GM20431 (cell line): ENCODE measurements around the gene GBGT1.

Experiments used
- in situ Hi-C: fragments of 300-500 bp; cut with MseI, MboI; formaldehyde crosslinking; loops from one replicate; pipeline ENCODE4 v1.15.0; 2020; ENCODE audit warnings: low sequenced_read_pairs; ENCODE audit not compliant: unreplicated experiment

Gene GBGT1

DNA sequence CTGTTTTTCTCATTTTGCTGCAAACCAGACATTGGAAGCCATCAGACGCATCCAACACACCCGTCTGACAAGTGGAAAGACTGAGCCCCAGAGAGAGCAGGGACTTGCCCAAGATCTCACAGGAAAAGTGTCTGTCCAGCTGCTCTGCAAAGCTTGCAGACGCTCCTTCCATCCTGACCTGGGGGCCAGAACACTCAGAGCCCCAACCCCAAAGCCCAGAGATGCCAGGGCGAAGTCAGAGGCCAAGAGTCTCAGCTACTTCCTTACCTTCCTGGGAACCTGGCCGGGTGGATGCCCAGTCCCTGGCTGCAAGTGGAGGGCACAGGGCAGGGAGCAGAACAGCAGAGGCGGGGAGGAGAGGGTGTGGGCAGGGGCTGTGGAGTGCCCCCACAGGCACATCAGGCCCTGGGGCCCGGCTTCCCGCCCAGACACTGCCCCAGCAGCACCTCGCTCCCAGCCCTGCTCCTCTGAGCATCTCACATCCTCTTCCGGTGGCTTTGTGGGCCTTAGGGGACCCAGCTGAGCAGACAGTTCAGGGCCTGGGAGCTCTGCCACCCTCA is 32.9 kb downstream of the GBGT1 start:
- in situ Hi-C loops, result no loop called here

DNA sequence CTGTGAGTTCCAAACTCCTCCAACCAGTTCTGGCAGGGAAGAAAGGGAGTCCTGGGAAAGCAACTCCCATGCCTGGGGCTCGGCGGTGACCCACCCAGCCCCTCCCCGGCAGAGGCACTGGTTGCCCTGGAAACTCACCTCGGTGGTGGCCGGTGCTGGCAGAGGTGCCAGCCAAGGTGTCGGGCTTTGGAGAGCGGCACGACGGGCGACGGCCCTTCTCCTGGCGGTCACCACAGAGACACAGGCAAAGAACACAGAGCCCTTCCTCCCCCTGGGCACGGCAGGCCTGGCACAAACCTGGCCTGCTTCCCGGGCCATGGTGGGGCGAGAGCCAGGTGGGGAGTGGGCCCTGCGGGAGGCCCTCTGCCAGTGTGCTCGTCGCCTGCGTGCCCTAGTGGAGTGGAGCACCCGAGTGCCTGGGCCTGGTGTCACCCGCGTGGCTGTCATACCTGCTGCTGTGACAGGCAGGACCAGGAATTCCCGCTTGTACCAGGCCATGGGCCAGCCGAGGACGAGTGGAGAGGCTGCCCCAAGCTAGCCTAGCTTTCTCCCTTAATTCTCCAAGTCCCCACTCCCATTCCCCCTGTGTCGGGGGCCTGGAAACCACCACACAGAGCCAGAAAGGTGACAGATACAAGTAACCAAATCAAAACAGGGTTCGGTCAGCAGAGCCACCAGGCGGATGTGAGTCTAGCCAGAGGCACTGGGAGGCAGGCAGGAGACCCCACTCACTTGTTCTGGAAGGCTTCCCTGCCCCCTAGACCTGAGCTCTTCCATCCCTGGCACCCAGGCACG is 34.5 kb downstream of the GBGT1 start:
- in situ Hi-C loops, result no loop called here

DNA sequence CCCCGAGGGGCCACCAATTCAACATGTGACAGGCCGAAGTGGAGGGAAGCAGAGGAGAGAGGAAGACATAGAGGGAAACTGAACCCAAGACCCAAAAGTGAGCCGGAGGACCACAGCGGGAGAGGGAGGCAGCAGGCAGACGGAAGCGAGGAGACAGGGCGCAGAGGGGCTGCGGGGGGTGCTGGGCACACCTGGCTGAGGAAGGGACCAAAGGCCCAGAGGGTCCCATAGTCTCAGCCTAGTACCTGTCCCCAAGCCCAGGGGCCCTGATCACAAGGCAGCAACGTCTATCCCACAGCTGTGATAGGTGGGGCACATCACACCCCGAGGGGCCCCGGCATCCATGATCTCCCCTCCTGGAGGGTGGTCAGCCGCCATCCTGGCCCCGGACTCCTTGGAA is 35.6 kb downstream of the GBGT1 start:
- in situ Hi-C loops, result no loop called here

DNA sequence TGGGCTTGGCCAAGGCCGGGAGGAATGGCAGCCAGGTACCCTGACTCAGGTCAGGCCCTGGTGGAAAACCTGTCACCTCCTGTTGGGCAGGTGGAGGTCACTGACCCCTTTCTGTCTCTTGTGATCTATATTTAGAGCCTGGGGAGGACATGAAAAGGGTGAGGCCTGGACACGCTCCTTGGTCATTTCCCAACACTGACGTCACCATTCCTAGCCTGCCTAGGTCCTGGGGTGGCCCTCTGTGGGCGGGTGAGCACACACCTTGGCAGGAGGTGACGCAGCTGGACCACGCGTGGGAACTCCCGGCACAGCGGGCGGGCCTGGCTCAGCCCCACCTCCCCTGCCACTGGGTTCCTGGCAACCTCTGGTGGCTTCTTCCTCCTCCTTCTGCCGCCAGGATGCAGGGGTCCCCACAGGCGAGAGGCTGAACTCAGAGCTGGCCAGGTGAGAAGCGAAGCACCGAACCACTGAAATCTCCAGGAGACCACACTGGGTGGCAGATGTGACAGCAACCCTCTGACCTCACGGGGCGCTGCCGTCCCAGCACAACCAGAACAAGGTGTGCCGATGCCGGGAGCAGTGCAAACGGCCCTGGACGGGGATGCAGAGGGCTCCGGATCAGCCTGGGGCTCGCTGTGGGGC is 36.3 kb downstream of the GBGT1 start:
- in situ Hi-C loops, result no loop called here

DNA sequence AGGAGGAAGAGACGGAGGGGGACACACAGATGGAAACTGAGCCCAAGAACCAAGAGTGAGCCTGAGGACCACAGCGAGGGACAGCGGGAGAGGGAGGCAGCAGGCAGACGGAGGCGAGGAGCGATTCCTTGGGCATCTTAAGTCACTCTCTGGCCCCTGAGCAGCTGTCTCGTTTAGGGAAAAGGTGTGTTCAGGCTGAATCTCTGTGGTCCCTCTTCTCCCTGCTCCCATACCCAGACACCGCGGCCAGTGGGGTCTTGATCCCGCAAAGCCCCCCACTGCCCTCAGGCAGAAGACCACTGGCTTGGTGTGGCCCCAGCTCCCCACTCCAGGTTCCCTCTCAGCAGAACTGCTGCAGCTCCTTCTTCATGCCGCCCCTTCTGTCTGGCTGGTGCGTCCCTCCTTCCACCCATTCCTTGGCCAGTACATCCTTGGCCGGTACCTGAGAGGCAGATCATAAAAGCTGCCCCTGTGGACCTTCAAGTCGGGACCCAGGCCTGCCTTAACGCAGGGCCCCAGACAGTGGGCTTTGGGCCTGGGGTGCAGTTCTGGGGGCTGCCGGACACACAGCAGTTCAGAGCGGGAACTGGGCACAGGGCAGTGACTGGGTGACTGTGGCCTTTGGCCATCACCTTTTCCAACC is 36.9 kb downstream of the GBGT1 start:
- in situ Hi-C loops, result no loop called here

DNA sequence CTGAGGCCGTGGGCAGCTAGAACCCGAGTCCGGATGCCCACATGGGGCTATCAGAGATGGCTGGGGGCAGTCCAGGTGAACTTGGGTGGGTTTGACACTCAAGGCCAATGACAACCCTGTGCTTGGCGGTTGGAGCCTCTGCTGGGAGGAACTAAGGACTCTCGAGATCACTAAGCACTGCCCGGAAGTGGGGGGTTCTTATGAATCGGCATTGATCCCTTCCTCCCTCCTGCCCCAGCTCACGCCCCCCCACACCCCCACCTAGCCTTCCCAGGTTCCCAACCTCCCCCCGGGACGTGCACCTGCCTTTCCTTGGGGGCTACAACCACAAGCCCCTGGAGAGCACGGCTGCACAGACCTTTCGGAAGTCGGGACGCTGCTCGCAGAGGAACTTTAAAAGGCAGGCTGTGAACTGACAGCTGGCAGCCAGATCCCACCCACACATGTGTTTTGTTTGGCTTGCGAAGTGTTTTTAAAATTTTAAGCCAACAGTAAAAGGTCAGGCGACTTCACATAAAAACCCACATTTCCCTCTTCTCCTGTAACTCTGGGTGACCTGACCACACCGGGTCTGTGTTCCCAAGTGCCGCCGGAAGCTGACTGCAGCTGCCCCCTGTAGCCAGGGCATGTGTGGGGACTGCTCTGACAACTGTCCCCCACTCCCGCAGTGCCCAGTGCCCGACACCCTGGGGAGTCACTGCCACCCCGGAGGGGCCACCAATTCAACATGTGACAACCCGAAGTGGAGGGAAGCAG is 37.6 kb downstream of the GBGT1 start:
- in situ Hi-C loops, result no loop called here

DNA sequence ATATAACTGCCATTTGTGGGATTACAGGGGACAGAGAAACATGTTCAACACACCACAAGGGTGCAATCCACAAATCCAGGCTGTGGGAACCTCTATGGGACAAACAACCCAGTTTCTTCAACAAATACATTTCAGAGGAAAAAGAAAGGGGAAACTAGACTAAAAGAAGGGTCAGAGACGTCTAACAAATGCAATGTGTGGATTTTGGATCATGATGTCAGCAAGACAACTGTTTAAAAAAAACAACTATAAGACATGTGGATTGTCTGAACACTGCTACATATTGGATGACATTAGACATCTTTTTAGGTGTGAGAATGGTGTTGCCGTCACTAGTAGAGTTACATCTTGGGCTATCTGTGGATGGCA is 38.8 kb downstream of the GBGT1 start:
- in situ Hi-C loops, result no loop called here

DNA sequence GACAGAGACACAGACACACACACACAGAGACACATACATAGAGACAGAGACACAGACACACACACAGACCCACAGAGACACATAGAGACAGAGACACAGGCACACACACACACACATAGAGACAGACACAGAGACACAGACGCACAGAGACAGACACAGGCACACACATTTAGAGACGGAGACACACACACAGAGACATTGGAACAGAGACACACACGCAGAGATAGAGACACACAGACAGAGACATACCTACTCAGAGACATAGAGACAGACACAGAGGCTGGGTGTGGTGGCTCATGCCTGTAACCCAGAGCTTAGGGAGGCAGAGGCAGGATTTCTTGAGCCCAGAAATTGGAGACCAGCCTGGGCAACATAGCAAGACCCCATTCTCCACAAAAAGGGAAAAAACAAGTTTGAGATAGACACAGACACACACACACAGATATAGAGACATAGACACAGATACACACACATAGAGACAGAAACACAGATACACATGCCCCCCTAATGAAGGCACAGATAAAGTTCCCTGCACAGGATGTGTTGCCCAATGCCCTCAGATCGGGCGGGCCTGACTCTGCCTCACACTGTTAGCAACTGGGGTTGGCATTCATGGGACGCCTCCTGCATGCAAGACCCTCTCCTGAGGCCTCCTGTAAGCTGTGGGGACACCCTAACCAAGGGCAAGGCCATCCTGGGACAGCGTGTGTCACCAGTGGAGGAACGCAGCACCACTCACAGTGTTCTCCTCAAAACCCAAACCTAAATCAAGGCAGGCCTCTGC is 39.4 kb downstream of the GBGT1 start:
- in situ Hi-C loops, result no loop called here

DNA sequence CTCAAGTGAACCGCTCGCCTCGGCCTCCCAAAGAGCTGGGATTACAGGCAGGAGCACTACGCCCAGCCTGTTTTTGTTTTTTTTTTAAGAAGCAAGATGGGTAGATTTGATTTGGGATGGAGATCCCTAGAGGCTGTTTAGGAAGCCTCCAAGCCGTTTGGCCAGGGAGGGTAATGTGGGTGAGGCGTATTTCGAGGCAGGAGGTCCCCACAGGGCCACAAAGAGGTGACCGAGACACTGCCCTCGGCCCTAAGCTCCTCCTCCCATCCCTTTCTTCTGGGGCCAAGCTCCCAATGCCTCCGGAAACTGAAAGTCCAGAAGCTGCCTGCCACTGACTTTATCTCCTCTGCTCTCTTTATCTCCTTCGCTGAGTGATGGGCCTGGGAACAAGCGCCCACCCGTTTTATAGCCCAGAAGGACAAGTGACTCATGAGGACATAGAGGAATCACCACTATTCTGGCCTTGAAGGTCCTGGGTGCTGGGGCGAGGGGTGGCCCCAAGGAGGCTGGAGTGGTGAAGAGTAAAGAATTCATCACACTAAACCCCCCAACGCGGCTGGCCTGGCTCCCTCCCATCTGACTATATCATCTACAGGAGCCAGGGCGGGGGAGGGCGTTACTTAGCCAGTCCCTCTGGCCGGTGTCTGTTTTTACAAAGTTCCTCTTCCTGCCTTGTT is 40.6 kb downstream of the GBGT1 start:
- in situ Hi-C loops, result no loop called here

DNA sequence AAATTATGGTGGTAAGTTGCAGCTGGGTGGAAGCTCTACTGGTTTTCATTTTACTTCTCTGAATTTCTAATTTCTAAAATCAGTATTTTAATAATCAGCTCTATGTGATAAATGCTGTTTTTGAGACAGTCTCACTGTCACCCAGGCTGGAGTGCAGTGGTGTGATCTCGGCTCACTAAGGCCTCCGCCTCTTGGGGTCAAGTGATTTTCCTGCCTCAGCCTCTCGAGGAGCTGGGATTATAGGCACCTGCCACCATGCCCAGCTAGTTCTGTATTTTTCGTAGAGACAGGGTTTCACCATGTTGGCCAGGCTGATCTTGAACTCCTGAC is 41.1 kb downstream of the GBGT1 start:
- in situ Hi-C loops, result no loop called here

DNA sequence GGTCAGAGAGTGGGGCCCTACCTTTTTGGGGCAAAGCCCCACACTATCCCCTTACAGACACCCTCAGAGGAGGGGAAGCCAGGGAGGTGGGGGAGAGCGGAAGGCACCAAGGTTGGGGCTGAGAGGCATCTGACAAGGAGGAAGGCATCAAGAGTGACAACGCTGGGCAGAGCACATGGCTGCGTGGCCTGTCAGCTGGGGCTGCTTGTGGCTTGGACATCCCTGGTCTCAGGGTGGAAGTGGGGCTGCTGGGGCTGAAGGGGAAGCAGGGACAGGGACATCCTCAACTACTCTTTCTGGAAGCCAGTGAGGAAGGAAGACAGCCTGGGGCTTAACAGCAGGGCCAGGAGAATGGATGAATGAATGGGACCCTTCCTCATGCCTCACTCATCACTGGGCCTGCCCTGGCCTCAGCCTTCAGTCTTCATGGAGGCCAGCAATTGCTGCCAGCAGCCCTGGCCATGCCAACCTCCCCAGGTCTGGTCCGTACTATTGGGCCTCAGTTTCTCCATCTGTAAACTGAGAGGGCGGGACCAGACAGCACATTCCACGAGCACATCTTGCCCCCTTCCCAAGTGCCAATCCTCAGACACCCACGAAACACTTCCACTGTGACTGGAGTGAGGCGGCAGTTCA is 41.7 kb downstream of the GBGT1 start:
- in situ Hi-C loops, result no loop called here

DNA sequence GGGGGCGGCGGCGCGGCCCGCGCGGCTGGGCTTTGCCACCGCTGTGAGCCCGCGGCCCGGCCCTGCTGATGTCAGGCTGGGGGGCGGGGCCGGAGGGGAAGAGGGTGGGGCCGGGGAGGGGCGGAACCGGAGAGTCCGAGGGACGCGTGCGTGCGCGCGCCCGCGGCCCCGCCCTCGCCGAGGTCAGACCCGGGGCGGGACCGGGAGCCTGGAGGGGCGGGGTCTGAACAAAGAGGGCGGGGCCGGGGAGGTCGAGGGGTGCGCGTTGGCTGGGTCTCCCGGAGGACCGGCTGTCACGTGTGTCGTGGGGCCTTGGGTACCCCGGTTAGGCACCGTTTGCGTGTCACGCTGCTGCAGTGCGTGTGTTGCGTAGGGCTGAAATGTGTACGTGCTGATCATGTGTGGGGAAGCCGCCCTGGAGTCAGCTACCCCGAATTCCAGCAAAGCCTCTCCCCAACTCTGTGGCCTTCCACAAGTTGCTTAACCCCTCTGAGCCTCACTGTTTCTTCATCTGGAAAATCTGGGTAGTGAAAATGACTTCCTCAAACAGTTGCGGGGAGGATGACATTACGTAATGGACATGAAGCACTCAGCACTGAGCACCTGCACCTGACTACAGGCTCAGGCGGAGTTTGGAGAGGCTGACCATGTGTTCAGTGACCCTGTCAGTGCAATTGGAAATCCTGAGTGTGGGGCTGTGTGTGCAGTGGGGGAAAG is 42.4 kb downstream of the GBGT1 start, which contains the start of gene RALGDS:
RALGDS (minus strand) TSS at position 43 of the 717 bp plus-strand sequence. CDS start 86 bp downstream, outside the sequence.
- in situ Hi-C loops, result no loop called here

DNA sequence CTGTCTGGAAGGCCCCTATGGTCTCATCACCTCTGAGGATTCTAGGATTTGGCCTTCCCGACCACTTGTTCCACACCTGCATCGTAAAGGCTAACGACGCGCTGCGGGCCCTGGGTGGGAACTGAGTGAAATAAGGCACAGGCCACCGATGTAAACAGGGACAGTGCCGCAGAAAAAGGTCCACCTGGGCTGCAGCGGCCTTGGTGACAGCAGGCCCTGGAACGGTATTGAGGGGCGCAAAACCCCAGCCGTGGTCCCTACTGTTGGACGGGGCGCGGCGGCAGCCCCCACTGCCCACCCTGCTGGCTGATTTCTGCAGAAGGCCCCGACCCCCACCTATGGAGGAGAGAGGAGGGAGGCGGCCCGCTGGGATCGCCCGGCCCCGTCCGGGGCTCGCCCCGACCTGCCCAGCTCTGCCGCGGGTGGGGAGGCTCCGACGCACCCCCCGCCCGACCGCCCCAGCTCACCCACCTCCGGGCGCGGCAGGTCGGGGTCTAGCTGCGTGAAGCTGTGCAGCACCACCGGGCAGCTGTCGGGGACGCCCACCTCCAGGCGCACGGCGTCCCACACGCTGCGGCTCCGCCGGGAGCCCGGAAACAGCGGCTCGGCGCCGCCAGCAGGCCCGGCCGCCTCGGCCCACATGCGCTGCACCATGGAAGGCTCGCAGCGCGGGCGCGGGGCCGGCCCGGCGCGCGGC is 43.1 kb downstream of the GBGT1 start:
- in situ Hi-C loops, result no loop called here

DNA sequence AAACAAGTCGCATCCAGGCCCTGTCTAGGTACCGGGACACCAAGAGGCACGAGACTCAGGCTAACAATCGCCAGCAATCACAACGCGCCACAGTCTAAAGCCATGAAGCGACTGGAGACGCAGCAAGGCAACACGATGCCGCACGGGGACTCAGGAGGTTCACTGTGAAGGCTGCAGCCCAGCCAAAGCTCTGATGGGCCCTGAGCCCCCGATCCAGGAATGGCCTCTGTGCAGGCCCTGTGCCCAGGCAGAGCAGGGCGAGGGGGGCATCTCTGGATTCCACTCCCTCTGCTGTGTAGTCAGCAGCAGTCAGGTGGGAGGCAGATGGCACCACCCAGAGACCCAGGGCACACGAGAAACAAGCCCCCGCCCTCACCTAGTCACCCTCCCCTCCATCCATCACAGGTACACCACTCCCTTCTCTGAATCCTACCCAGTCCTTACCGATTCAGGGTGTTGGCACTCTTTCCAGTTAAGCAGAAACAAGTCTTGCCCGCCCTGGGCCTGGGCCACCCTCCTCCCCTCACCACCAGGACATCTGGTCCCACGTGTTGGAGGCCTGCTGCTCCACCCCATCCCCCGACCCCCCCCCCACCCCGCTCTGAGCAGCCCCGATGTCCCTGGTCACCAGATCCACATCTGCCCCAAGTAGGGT is 43.7 kb downstream of the GBGT1 start:
- in situ Hi-C loops, result no loop called here

DNA sequence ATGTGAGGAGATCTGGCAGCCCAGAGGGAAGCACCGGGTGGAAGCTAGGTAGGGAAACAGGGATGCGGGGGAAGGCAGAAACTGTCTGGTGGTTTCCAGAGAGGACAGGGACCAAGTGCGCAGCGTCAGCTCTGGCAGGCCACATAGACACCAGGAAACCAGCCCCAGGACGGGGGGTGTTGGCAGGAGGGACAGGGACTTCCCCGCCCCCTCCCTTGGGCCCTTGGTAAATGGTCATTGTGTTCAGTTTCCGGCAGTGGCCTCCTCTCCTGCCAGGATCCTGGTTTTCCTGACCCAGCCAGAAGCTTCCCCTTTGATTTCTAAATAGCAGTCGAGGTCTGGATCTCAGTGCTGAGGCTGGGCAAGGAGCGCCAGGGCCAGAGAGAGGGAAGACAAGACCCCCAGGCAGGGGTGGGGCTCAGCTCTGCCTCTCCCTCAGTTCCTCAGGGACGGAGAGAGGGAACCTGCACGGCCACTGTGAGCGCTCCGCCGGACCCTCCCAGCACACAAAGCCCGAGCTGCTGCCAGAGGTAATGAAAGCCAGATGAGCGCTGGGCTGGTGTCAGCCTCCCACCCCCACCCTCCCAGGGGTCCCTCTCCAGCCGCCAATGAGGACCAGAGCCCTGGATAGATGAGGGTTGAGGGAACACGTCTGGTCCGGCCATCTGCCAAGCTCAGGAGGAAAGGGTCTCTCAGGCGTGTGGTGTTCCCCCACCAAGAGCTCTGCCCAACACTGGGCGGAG is 44.4 kb downstream of the GBGT1 start:
- in situ Hi-C loops, result no loop called here

DNA sequence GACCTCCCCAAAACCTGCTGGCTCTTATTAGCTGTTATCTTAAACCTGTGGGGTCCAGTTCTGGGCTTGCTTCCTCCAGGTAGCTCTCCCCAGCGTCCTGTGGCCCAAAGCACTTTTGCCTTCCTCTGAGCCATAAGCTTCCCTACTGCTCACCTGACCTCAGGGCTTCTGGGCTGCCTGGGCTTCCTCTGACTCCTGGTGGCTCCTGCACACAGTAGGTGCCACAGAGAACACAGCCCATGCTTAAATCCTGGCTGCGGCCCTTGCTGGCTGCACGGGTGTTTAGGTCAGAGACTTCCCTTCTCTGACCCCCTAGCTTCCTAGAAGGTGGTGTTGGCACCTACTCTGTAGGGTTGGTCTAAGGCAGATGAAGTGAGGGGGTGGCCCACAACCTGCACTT is 45.1 kb downstream of the GBGT1 start:
- in situ Hi-C loops, result no loop called here
